GM23338 (cell line): ENCODE measurements around the gene PPL.

Source experiments
- CREB1 ChIP-seq: fragments of 250-450 bp; sonication (Bioruptor Pico); IDR thresholded peaks from 2 replicates; pipeline ENCODE4 v1.5.0; 2020; ENCODE audit warnings: low read depth, mild to moderate bottlenecking, moderate library complexity
- CTCF ChIP-seq, 2 experiments: fragments of 200-600 bp in 1 of 2; sonication (generic) in 1 of 2; conservative IDR thresholded peaks; 2 replicates each; pipeline versions ENCODE4 v1.5.1 to v1.6.1; 2016 to 2017; ENCODE audit warnings: antibody characterized with exemption in 2 of 2, low read depth in 2 of 2, mild to moderate bottlenecking in 2 of 2, moderate library complexity in 1 of 2
- ETS1 ChIP-seq: IDR thresholded peaks from 2 replicates; pipeline ENCODE4 v1.6.1; 2016; ENCODE audit warnings: antibody characterized with exemption
- EZH2 ChIP-seq: fragments of 200-600 bp; sonication (generic); IDR thresholded peaks from one replicate; pipeline ENCODE4 v1.8.0; 2017; ENCODE audit warnings: antibody characterized with exemption, mild to moderate bottlenecking, low read depth; ENCODE audit not compliant: unreplicated experiment
- EZH2phosphoT487 ChIP-seq: fragments of 200-600 bp; sonication (generic); IDR thresholded peaks from one replicate; pipeline ENCODE4 v1.8.1; 2018; ENCODE audit warnings: antibody characterized with exemption; ENCODE audit not compliant: unreplicated experiment
- JUNB ChIP-seq: IDR thresholded peaks from one replicate; pipeline ENCODE4 v1.6.1; 2016; ENCODE audit warnings: antibody characterized with exemption; ENCODE audit not compliant: unreplicated experiment
- NANOG ChIP-seq: IDR thresholded peaks from 2 replicates; pipeline ENCODE4 v1.6.1; 2016; ENCODE audit warnings: antibody characterized with exemption, borderline replicate concordance
- POLR2AphosphoS5 ChIP-seq: IDR thresholded peaks from 2 replicates; pipeline ENCODE4 v1.6.1; 2016; ENCODE audit warnings: antibody characterized with exemption, low read depth
- REST ChIP-seq: IDR thresholded peaks from one replicate; pipeline ENCODE4 v1.6.1; 2018; ENCODE audit warnings: antibody characterized with exemption; ENCODE audit not compliant: unreplicated experiment
- ZNF331 ChIP-seq: fragments of 250-450 bp; sonication (Bioruptor Pico); IDR thresholded peaks from 2 replicates; pipeline ENCODE4 v1.5.0; 2020; ENCODE audit warnings: low read depth, mild to moderate bottlenecking, moderate library complexity
- ZNF462 ChIP-seq: fragments of 250-450 bp; sonication (Bioruptor Pico); IDR thresholded peaks from 2 replicates; pipeline ENCODE4 v1.5.0; 2020; ENCODE audit warnings: mild to moderate bottlenecking, moderate library complexity

- TF ChIP-seq CTCF (conservative IDR thresholded peaks at IDR 0.05; ENCODE audit: low read depth in 2 of 2) = no peak
- no peak for TF ChIP-seq POLR2AphosphoS5
- no peak for TF ChIP-seq EZH2phosphoT487
- TF ChIP-seq REST = no peak
- TF ChIP-seq EZH2 = no peak
- no peak for TF ChIP-seq ZNF462
- no peak for TF ChIP-seq JUNB
- TF ChIP-seq CREB1 (CRISPR knock-in tag) = no peak
- TF ChIP-seq ETS1 = no peak
- TF ChIP-seq ZNF331 (CRISPR knock-in tag) = no peak
- no peak for TF ChIP-seq NANOG
Measured at GRCh38 chr16:4917117-4917516, 19.8 kb downstream of the PPL start.
